Measurements from ENCODE around the gene TMEM191B. TPM values are rescaled to one million over a fixed set of nuclear protein-coding genes. Genes with fewer than 3 reads are reported as not detected.
"Not testable (repeated sequence)": the region's sequence is repeated elsewhere in the genome, so short reads cannot be mapped to it uniquely, and the experiment has no call there.

Gene TMEM191B
- total and polyA plus RNA-seq, 9 donors: 0.53 to 11.6 (median 1.0) TPM; not detected in 4

- intact Hi-C loops (cut with DNase I): not testable (repeated sequence)
Observed at GRCh38 chr22:18560099-18560974, 32.7 kb downstream of the TMEM191B start.

GRCh38 chr22:18570509-18571246 lies 43.1 kb downstream of the TMEM191B start:
- H3K9me3 ChIP-seq; H3K4me1 ChIP-seq (ENCODE audit: insufficient read depth); H3K36me3 ChIP-seq; H3K27ac ChIP-seq; H3K27me3 ChIP-seq; H3K4me3 ChIP-seq; intact Hi-C loops (cut with DNase I); DNase-seq: not testable (repeated sequence)
- WGBS, 3 donors: 79% methylated on average over 2 of the region's 16 CpGs; no CpG with 5 or more reads in 2 of the 3 donors

More at GRCh38 chr22:18560099-18560974, 32.7 kb downstream of the TMEM191B start:
- H3K36me3 ChIP-seq; H3K9me3 ChIP-seq; H3K27me3 ChIP-seq; H3K4me3 ChIP-seq; H3K4me1 ChIP-seq (ENCODE audit: insufficient read depth); DNase-seq; H3K27ac ChIP-seq: not testable (repeated sequence)
- WGBS, 3 donors: no CpG with 5 or more reads among the region's 16 CpGs

- 75 to 88% (median 79%) methylated on average over 2 to 7 of the region's 10 CpGs for WGBS, 3 donors
- intact Hi-C loops (cut with DNase I); H3K36me3 ChIP-seq; H3K27ac ChIP-seq; DNase-seq; H3K27me3 ChIP-seq; H3K4me3 ChIP-seq; H3K9me3 ChIP-seq; H3K4me1 ChIP-seq (ENCODE audit: insufficient read depth): not testable (repeated sequence)
Observed at GRCh38 chr22:18573483-18574164, 46.0 kb downstream of the TMEM191B start.

- H3K27ac ChIP-seq; H3K27me3 ChIP-seq; DNase-seq; H3K36me3 ChIP-seq; H3K9me3 ChIP-seq; intact Hi-C loops (cut with DNase I); H3K4me3 ChIP-seq; H3K4me1 ChIP-seq (ENCODE audit: insufficient read depth): not testable (repeated sequence)
- no CpG with 5 or more reads among the region's 13 CpGs for WGBS, 3 donors
Observed at GRCh38 chr22:18574555-18574954, 47.0 kb downstream of the TMEM191B start.

GRCh38 chr22:18575686-18576085 lies 48.1 kb downstream of the TMEM191B start:
- H3K4me3 ChIP-seq; H3K27ac ChIP-seq; intact Hi-C loops (cut with DNase I); H3K36me3 ChIP-seq; H3K4me1 ChIP-seq (ENCODE audit: insufficient read depth); H3K27me3 ChIP-seq; DNase-seq; H3K9me3 ChIP-seq: not testable (repeated sequence)
- WGBS, 3 donors: no CpG with 5 or more reads among the region's 9 CpGs

GRCh38 chr22:18577090-18577818 lies 49.7 kb downstream of the TMEM191B start:
- H3K9me3 ChIP-seq; H3K4me1 ChIP-seq (ENCODE audit: insufficient read depth); H3K36me3 ChIP-seq; H3K27me3 ChIP-seq; DNase-seq; H3K4me3 ChIP-seq; H3K27ac ChIP-seq; intact Hi-C loops (cut with DNase I): not testable (repeated sequence)
- WGBS, 3 donors: no CpG with 5 or more reads among the region's 88 CpGs

GRCh38 chr22:18577847-18578246 lies 50.2 kb downstream of the TMEM191B start:
- H3K4me3 ChIP-seq; H3K9me3 ChIP-seq; intact Hi-C loops (cut with DNase I); H3K27me3 ChIP-seq; H3K36me3 ChIP-seq; H3K27ac ChIP-seq; H3K4me1 ChIP-seq (ENCODE audit: insufficient read depth): not testable (repeated sequence)
- peak in 1 of 5 donors; percentile 70 for DNase-seq
- no CpG with 5 or more reads among the region's 53 CpGs for WGBS, 3 donors

Other genes starting within 250 kb of the TMEM191B start
- gene GGTLC3, start 9.6 kb upstream of the TMEM191B start, total RNA-seq: not detected
- not detected for gene GGTLC3, start 9.6 kb upstream of the TMEM191B start, polyA plus RNA-seq
- gene RIMBP3, start 84.1 kb downstream of the TMEM191B start, total RNA-seq: under 1 TPM in 5 of 7 donors, not detected in 2; 0.08 to 0.43 (median 0.17) TPM
- under 1 TPM; 0.08 to 0.25 TPM for gene RIMBP3, start 84.1 kb downstream of the TMEM191B start, polyA plus RNA-seq

Data from ovary (tissue), 9 donors.